Measurements from ENCODE around the gene NATD1. TPM values are rescaled to one million over a fixed set of nuclear protein-coding genes. Genes with fewer than 3 reads are reported as not detected.
A peak's percentile ranks its signal among the peaks of the same experiment; 100 is the strongest.

NATD1 gene
- total and polyA plus RNA-seq, 8 donors: 7.0 to 16.9 (median 9.4) TPM

- intact Hi-C loops (cut with DNase I): no loop called here
- DNase-seq (no peak), ATAC-seq (no peak)
- H3K27me3 ChIP-seq: peaks cover 0 to 6% of the 10 kb centered on the region in 2 donors
- no peak overlapping the region for H3K27ac ChIP-seq
- no peaks in the 10 kb centered on the region for H3K9me3 ChIP-seq
- no peak overlapping the region for H3K4me3 ChIP-seq
- peaks cover 9 to 26% of the 10 kb centered on the region in 2 donors for H3K4me1 ChIP-seq
- peaks cover 0 to 41% of the 10 kb centered on the region in 2 donors for H3K36me3 ChIP-seq
- no peak for TF ChIP-seq CTCF (IDR thresholded peaks at IDR 0.05)
Measured at GRCh38 chr17:21293831-21294210, 40.6 kb upstream of the NATD1 start.

- Histone ChIP-seq H3K36me3 (peaks cover 0 to 34% of the 10 kb centered on the region in 2 donors), H3K9me3 (no peaks in the 10 kb centered on the region), H3K27ac (no peak overlapping the region), H3K4me3 (no peak overlapping the region), H3K27me3 (peaks cover 0 to 6% of the 10 kb centered on the region in 2 donors), H3K4me1 (peaks cover 16 to 32% of the 10 kb centered on the region in 2 donors)
- ATAC-seq (no peak), DNase-seq (peak in 1 of 4 donors; percentile 74)
- no peak for TF ChIP-seq CTCF (IDR thresholded peaks at IDR 0.05)
- intact Hi-C loops (cut with DNase I): no loop called here
Measured at GRCh38 chr17:21292867-21293830, 39.9 kb upstream of the NATD1 start.

GRCh38 chr17:21291862-21292261, 38.7 kb upstream of the NATD1 start:
- DNase-seq (peak in 1 of 4 donors; percentile 82), ATAC-seq (no peak)
- H3K36me3 ChIP-seq: peaks cover 0 to 29% of the 10 kb centered on the region in 2 donors
- intact Hi-C loops (cut with DNase I): no loop called here
- H3K4me3 ChIP-seq: no peak overlapping the region
- no peak overlapping the region for H3K27ac ChIP-seq
- H3K9me3 ChIP-seq: no peaks in the 10 kb centered on the region
- peaks cover 26 to 45% of the 10 kb centered on the region in 2 donors for H3K4me1 ChIP-seq
- TF ChIP-seq CTCF (IDR thresholded peaks at IDR 0.05): no peak
- H3K27me3 ChIP-seq: peaks cover 0 to 6% of the 10 kb centered on the region in 2 donors

- intact Hi-C loops (cut with DNase I): no loop called here
- Histone ChIP-seq H3K4me1 (peaks cover 31 to 50% of the 10 kb centered on the region in 2 donors), H3K27me3 (peaks cover 0 to 6% of the 10 kb centered on the region in 2 donors)
Measured at GRCh38 chr17:21291357-21291756, 38.1 kb upstream of the NATD1 start.

More at GRCh38 chr17:21291357-21291756, 38.1 kb upstream of the NATD1 start:
- DNase-seq (peak in 1 of 4 donors; percentile 69), ATAC-seq (no peak)
- Histone ChIP-seq H3K9me3 (no peaks in the 10 kb centered on the region), H3K36me3 (peaks cover 0 to 29% of the 10 kb centered on the region in 2 donors), H3K4me3 (no peak overlapping the region), H3K27ac (no peak overlapping the region)
- no peak for TF ChIP-seq CTCF (IDR thresholded peaks at IDR 0.05)

All from left lung (tissue), 10 donors.